Upper lobe of right lung (tissue), 1 donor: ENCODE data around the gene ULK2. TPM values are rescaled to one million over a fixed set of nuclear protein-coding genes. Genes with fewer than 3 reads are reported as not detected.

Experiments
- ATAC-seq: fragments of 200-7000 bp; cut with Tn5 transposase; one replicate; pipeline ENCODE4 v1.9.1; 2020; ENCODE audit warnings: mild to moderate bottlenecking, moderate library complexity
- DNase-seq: peaks from one replicate; pipeline ENCODE4 v3.0.0-alpha.2; 2020
- H3K27ac ChIP-seq: fragments of 200-600 bp; one replicate; pipeline ENCODE4 v1.8.0; 2022
- H3K27me3 ChIP-seq: fragments of 200-600 bp; one replicate; pipeline ENCODE4 v1.8.0; 2022; ENCODE audit warnings: mild to moderate bottlenecking
- H3K36me3 ChIP-seq: fragments of 200-600 bp; one replicate; pipeline ENCODE4 v1.8.0; 2022
- H3K4me1 ChIP-seq: fragments of 200-600 bp; one replicate; pipeline ENCODE4 v1.8.0; 2022
- H3K4me3 ChIP-seq: fragments of 200-600 bp; one replicate; pipeline ENCODE4 v1.8.0; 2022; ENCODE audit warnings: mild to moderate bottlenecking
- H3K9me3 ChIP-seq: fragments of 200-600 bp; one replicate; pipeline ENCODE4 v1.8.0; 2022
- CTCF ChIP-seq: fragments of 200-600 bp; IDR thresholded peaks from one replicate; pipeline ENCODE4 v1.8.0; 2022; ENCODE audit warnings: antibody characterized with exemption
- intact Hi-C: fragments of 100-400 bp; cut with DNase I; formaldehyde crosslinking; loops from one replicate; pipeline ENCODE4 v1.11.0; 2022
- total RNA-seq: library from RNA; stranded (reverse); fragmentation: NEBNext Ultra II Directional; extraction: Animal tissue kit (Norgen Biotek cat#: 25700); gene quantifications from one replicate; pipeline ENCODE4 v1.2.1, GENCODE V29; 2021
- donor health status: DM: no; HTN: yes; CAD: no; lungs with severe emphysema.

Gene ULK2
- total RNA-seq, 1 donor from 2014 or later = 30.8 TPM

- H3K4me1 ChIP-seq = peaks cover 17% of the 10 kb centered on the region
- H3K27ac ChIP-seq = no peak overlapping the region
- ATAC-seq (peak; percentile 45), DNase-seq (no peak)
- no peaks in the 10 kb centered on the region for H3K27me3 ChIP-seq
- no peak for TF ChIP-seq CTCF
- intact Hi-C loops = no loop called here
- H3K9me3 ChIP-seq = no peaks in the 10 kb centered on the region
- no peaks in the 10 kb centered on the region for H3K36me3 ChIP-seq
- peak overlapping the region; percentile 47 for H3K4me3 ChIP-seq
These were observed 123.2 kb downstream of the ULK2 start for GRCh38 chr17:19744492-19744891.

- Histone ChIP-seq H3K4me3 (no peak overlapping the region), H3K36me3 (no peaks in the 10 kb centered on the region), H3K4me1 (peaks cover 13% of the 10 kb centered on the region), H3K27ac (no peak overlapping the region), H3K9me3 (no peaks in the 10 kb centered on the region), H3K27me3 (no peaks in the 10 kb centered on the region)
- ATAC-seq (no peak), DNase-seq (peak; percentile 60)
- TF ChIP-seq CTCF = no peak
- intact Hi-C loops = no loop called here
These were observed 124.3 kb downstream of the ULK2 start for GRCh38 chr17:19743101-19744100.

- intact Hi-C loops = no loop called here
- TF ChIP-seq CTCF = no peak
- Histone ChIP-seq H3K4me3 (no peak overlapping the region), H3K27ac (no peak overlapping the region), H3K27me3 (no peaks in the 10 kb centered on the region), H3K9me3 (no peaks in the 10 kb centered on the region), H3K4me1 (peaks cover 7% of the 10 kb centered on the region), H3K36me3 (no peaks in the 10 kb centered on the region)
- ATAC-seq (no peak), DNase-seq (no peak)
These were observed 125.2 kb downstream of the ULK2 start for GRCh38 chr17:19742495-19742894.

- DNase-seq (no peak), ATAC-seq (no peak)
- Histone ChIP-seq H3K4me1 (peaks cover 7% of the 10 kb centered on the region), H3K9me3 (no peaks in the 10 kb centered on the region), H3K27me3 (no peaks in the 10 kb centered on the region), H3K4me3 (no peak overlapping the region), H3K27ac (no peak overlapping the region), H3K36me3 (no peaks in the 10 kb centered on the region)
- TF ChIP-seq CTCF = no peak
- intact Hi-C loops = no loop called here
These were observed 125.8 kb downstream of the ULK2 start for GRCh38 chr17:19741832-19742457.

GRCh38 chr17:19740933-19741332 is 126.8 kb downstream of the ULK2 start:
- TF ChIP-seq CTCF = no peak
- no peaks in the 10 kb centered on the region for H3K9me3 ChIP-seq
- ATAC-seq (no peak), DNase-seq (no peak)
- no peaks in the 10 kb centered on the region for H3K36me3 ChIP-seq
- no peak overlapping the region for H3K27ac ChIP-seq
- intact Hi-C loops = no loop called here
- H3K4me1 ChIP-seq = peaks cover 7% of the 10 kb centered on the region
- no peaks in the 10 kb centered on the region for H3K27me3 ChIP-seq
- H3K4me3 ChIP-seq = no peak overlapping the region
